ENCODE measurements around the gene SREBF2. TPM values are rescaled to one million over a fixed set of nuclear protein-coding genes. Genes with fewer than 3 reads are reported as not detected.
"Not testable (repeated sequence)": the region's sequence is repeated elsewhere in the genome, so short reads cannot be mapped to it uniquely, and the experiment has no call there.

Gene SREBF2
- total RNA-seq, 1 donor from 2014 or later: 165 TPM

DNA sequence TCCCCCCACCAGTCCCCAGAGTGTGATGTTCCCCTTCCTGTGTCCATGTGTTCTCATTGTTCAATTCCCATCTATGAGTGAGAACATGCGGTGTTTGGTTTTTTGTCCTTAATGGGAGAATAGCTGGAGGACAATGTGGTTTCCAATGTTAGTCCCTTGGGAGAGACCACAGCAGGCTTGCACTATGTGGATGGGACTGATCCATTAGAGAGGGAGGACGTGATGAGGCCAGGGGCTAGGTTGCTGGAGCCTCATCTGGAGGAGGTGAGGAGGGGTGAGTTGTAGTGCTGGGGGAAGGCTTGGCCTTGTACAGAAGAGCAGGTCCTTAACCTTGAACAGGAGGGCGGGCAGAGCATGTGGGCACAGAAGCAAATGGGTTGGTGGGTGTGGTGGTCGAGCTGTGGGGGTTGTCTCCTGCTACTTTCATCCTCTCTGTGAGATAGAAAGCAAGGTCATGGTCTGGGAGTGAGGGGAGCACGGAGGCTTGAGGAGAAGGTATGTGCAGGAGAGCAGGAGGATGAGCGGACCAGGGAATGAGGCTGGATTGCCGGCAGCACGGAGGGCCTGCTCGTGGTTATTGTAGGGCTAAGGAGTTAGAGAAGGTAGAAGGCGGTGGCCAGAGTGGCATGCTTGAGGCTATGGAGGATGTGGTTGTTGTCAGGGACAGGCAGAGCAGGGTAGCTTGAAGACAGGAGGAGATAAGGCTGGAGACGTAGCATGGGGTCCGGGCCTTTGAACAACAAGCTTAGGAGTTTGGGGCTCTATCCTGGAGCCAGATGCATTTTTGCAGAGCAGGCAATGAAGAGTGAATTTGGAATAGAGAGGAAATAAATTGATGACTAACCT is 11.2 kb upstream of the SREBF2 start:
- DNase-seq (ENCODE audit: low spot score): no peak

DNA sequence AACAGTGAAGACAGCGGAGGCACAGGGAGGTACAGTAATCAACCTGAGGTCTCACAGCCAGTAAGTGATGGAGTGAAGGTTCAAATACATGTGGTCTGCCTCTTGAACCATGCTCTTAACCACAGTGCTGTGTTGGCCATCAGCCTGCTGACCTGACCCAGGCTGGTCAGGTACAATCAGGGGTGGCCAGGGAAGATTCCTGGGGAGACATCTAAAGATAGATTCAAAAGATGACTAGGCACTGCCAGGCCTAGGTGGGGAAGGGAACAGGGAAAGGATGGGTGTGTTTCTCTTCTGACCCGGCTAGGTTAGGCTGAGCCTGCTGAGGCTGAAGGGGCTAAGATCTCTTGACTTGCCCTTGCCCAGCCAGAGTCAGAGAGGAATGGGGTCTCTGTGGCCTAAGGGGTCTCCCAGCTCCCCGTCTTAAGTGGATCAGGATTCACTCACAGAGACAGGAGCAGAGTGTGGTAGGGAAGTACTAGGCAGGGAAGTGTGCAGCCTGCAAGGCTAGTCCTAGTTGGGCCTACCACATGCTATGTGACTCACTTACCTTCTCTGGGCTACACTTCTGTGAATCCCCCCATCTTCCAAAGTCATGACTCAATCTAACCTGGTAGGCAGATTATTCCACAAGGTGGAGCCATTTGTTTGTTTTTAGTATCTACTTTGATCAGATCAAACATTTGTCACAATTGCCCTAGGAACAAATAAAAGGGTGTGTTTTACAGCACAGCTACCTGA is 10.4 kb upstream of the SREBF2 start:
- DNase-seq (ENCODE audit: low spot score): no peak

DNA sequence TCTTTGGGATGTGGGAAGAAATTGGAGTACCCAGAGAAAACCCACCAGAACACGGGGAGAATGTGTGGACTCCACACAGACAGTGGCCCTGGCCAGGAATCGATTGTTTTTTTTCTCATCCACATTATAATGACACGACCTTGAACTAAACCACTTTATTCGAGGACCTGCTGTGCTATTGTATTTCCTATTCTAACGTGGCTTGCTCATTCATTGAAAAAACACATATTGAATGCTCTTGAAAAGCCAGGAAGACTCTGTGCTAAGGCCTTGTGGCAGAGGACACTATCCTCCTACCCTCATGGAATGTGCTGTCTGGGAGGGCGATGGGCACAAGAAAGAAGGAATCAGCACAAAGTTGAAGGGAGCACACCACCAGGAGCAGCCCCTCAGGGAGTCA is 9.1 kb upstream of the SREBF2 start:
- no peak for DNase-seq (ENCODE audit: low spot score)

DNA sequence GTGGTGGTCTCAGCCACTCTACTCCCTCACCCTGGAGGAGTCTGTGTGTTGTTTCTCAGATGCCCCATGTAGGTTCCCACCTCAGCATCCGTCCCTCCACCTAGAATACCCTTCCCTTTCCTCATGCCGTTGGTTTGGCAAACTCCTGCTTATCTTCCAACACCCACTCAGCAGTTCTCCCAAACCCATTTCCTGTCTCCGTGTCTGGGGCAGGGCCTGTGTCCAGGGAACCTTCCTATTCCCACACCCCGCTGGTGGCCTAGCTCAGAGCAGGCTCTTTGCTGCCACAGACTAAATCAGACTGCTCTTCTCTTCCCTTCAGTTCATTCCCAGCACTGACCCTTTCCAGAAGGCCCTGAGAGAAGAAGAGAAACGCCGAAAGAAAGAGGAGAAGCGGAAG is 7.5 kb upstream of the SREBF2 start:
- no peak for DNase-seq (ENCODE audit: low spot score)

DNA sequence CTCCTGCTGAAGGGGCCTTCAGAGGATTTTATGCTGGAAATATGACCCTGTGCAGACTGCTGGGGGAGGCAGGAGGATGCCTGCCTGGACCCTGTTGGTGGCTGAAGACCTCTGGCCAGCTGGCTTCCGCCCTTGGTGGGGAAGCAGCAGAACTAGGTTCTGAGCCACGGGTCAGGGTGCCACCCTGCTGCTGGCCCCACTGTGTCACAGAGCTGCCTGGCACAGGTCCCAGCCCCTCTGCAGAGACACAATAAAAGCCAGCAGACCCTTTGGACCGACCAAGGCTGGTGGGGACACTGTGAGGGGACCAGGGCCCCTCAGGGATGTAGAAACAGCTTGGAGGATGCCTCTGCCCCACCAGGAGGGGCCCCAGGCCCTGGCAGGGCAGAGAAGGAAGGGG is 6.9 kb upstream of the SREBF2 start:
- DNase-seq (ENCODE audit: low spot score): no peak

DNA sequence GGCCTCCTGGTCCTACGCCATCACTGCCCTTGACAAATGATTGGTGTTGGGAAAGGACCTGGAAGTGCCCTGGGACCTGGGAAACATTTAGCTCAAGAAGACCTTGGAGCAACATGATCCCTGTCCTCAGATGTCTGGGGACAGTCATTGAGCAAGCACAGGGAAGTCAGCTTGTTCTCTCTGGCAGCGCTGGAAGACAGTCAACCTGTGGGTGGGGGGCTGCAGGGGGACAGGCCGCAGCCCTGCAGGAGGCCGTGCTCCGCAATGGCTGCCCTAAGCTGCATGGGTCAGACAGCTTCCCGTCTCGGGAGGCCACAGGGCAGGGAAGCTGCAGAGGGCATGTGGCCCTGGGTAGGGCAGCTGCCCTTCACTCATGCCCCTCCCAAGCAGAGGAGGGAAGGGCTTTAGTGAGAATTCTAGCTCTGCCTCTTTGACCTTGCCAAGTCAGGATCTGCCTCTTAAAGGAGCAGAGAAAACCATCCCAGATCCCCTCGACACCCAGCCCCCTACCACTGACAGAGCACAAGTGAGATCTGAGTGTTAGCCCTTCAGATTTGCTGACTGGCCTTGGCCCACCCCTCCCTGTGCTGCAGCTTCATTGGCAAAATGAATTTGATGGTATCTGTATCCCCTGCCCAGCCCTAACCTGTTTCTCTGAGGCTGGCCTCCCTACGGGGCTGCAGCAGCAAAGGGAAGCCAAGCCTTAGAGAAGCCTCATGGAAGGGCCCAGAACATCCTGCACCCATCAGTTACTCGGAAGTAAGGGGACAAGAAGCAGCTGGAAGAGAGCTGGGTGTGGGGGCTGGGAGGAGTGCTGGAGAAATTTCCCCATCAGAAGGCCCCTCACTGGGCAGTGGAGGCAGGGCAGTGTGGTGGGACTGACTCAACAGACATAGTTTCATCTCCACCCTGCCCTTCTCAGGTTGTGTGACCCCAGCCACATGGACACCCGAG is 6.2 kb upstream of the SREBF2 start:
- DNase-seq (ENCODE audit: low spot score): no peak

DNA sequence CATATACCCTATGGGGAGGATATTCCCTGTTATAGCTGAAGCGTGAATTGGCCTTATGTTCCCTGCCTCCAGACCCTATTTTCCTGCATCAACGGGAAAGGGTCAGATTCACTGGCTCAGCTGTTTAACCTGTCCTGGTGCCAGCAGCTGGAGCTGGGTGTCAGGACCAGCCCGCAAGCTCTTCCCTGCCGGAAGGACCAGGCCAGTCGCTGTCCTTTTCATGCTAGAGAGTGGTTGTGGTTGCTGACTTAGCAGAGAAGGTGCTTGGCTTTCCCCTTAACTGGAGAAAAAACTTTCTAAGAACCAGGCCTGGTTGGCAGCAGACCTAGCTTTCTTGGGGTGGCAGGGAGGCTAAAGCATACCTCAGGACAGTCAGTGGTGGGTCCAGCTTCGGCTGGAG is 5.2 kb upstream of the SREBF2 start:
- no peak for DNase-seq (ENCODE audit: low spot score)

DNA sequence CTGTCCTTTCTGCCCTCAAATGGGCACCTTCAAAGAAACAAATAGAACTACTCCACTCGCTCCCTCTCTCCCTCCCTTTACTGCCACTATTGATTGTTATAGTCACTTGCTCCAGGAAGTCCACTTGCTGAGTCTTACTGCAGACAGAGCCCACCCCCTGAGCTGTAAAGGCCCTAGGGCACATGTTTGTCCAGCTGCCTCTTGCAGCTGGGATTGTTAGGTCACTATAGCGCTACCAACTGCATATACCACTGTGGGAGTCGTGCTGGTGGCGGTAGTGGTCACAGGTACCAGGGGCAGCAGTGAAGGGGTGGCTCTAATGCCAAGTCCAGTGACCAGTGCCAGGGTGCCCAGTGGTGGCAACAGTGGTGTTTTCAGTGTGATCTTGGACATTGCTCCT is 4.4 kb upstream of the SREBF2 start:
- DNase-seq (ENCODE audit: low spot score): no peak

DNA sequence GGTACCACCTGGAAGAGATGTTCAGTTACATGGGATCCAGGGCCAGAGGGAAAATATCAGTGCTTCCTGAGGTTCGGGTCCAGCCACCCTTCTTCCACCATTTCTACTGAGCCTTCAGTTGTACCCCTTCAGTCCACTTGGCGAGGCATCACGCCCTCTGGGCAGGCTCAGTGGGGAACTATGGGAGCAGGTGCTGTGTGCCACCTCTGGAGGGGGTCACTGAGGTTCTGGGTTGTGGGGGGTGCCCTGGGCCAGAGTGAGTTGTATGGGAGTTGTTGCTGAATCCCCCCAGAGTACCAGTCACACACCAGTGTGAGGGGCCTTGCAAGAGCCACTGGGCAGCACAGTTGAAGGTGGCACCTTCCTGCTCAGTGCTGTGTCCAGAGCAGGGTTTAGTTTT is 2.7 kb upstream of the SREBF2 start:
- DNase-seq (ENCODE audit: low spot score): no peak

DNA sequence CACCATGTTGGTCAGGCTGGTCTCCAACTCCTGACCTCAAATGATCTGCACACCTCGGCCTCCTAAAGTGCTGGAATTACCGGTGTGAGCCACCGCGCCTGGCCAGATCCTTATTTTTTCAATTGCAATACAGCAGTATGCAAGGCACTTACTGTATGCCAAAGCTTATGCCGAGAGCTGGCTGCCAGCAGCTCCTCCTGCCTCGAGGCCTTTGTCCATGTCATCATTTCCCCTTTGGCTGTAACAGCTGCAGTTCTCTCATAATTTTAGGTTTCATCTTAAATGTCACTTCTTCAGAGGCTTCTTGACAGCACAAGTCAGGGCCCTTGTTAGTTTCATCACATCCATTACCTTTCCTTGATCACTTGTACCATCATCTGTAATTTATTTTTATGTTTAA is 1.5 kb upstream of the SREBF2 start:
- DNase-seq (ENCODE audit: low spot score): no peak

DNA sequence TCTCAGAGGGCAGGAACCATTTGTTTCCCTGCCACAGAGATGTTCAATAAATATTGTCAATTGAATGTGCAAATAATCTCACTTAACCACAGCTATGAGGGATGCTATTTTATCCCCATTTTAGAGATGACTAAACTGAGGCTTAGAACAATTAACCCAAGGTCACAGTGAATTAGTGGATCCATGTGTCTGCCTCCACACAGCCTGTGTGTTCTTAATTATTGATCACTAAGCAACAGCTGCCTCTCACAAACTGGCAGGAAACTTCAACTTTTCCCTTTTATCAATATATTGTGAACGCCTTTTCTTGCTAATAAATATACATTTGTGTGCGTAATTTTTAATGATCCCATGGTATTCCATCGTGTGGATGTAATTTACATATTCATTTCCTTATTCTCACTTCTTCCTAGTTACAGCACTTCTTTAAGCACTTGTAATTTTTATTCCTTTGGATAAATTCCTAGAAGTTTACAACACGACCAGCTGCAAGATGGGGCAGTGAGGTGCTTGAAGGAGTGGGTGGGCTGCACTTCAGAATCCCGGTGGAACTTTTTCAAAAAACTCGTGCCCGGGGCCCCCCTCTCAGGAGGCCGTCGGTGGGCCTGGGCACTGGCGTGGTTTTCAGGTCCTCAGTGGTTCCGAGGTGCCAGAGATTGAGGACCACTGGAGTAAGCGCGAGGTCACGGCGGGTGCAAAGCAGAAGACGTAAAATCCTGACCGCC is 915 bp upstream of the SREBF2 start:
- no peak for DNase-seq (ENCODE audit: low spot score)

DNA sequence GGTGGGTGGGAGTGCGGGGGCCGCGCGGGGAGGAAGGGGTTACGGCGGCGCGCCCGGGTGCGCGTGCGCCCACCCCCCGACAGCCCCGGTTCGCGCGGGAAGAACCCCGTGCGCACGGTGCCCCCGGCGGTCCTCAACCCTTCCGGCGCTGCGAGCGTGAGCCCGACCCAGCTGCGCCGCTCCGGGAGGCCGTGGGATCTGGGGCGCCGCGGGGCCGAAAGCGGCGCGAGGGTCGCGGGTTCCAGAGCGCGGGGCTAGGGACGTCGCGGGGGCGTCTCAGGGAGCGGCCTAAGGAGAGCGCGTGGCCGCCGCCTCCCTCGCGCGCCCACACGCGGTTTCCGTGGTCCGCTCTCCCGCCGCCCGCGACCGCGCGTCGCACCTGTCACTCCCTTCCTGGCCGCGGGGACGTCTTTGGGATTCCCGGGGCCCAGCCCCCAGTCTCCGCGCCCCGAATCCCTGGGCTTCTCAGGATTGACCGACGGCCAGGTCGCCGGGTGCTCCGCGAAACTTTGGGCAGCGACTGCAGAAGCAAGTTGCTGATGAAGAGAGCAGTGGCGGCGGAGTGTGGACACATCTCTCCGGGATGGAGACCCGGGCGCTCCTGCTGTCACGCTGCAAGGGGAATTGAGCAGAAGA is 582 bp downstream of the SREBF2 start:
- DNase-seq (ENCODE audit: low spot score): peak; percentile 58

DNA sequence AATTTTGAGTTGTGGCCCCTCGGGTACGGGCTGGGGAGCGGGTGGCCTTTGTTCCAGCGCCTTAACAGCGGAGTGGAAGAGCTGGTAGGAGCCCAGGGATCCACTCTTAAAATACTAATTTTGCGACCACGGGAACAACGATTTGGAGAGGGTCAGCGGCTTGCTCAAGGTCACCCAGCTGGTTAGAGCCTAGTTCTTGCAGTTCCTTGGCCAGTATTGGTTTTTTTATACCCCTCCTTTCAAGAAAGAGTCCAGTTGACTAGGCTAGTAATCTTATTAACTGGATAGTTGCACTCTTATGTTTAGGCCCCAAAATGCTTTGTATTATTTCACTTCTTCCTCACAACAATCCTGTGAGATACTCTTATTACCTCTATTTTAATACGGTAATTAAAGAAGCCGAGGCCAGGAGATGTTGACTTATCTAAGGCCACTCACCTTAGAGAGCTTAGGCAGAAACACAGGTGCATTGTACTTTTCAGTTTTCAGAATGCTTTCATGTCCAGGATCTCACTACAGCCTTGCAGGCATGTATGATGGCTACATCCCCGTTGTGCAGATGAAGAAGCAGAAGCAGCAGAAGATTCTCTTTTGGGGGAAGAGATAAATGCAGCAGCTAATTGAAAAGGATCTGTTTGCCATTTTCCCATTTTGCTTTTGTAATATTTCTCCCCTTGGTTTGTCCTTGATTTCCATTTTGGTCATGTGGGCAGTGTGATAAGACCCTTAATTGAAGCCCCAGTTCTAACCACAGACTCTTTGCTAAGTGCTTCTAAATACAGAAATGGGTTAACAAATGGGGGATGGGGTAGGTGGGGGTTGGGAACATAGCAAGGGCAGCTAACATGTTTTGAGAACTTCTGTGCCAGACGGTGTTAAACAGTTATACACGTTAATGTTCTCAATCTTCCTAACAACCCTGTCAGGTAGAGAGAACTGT is 1.4 kb downstream of the SREBF2 start:
- no peak for DNase-seq (ENCODE audit: low spot score)

DNA sequence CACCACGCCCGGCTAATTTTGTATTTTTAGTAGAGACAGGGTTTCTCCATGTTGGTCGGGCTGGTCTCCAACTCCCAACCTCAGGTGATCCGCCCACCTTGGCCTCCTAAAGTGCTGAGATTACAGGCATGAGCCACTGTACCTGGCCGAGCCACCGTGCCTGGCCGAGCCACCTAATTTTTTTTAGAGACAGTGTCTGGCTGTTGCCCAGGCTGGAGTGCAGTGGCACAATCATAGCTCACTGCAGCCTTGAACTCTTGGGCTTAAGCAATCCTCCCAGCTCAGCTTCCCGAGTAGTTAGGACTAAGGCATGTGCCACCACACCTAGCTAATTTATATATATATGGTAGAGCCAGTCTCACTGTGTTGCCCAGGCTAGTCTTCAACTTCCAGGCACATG is 2.6 kb downstream of the SREBF2 start:
- not testable (repeated sequence) for DNase-seq (ENCODE audit: low spot score)

DNA sequence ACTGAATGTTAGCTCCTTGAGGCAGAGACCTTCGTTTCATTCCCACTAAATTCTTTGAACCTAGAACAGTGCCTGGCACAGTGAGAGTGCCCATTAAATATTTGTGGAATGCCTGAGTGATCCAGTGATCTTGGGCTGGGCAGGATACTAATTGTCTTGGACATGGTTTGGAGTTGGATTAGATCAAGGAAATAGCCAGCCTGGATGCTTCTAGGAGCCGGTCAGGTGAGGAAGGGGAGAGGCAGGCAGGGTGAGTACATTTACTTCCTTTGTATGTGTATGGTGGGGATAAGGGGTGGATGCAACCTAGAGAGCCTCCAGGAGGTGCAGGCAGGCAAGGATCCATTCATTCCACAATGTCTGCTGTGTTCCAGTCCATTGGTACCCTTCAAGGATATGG is 3.6 kb downstream of the SREBF2 start:
- DNase-seq (ENCODE audit: low spot score): no peak

DNA sequence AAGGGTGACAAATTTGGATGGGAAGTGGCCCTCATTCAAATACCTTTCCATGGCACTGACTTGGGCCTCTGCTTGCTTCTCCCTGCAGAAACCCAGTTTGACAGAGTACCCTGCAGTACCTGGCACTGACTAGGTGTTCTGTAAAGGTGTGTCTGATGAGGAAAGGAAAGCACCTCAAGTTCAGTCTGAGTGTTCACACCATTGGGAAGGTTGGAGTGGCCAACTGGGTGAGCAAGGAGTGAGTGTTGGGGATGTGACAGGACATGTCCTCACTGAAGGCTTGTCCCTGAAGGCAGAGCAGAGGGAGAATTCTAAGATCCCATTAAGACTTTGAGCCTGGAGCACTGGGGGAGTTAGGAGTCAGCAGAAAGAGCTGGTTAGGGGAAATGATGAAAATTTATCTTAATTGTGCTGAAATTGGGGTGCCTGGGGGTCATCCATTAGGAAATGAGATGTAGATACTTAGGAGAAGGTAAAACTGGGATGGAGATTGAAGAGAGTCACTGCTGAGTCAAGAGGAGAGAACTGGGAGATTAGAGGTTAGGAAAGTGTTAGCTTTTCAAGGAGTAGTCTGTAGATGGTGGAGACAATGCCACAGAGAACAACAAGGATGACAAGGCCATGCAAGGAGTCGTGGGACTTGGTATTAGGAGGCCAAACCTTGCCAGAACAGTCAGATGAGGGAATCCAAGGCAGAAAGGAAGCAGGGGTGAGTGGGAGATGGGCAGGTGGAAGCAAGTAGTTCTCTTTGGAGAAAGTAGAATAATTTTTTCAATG is 6.1 kb downstream of the SREBF2 start:
- DNase-seq (ENCODE audit: low spot score): no peak

DNA sequence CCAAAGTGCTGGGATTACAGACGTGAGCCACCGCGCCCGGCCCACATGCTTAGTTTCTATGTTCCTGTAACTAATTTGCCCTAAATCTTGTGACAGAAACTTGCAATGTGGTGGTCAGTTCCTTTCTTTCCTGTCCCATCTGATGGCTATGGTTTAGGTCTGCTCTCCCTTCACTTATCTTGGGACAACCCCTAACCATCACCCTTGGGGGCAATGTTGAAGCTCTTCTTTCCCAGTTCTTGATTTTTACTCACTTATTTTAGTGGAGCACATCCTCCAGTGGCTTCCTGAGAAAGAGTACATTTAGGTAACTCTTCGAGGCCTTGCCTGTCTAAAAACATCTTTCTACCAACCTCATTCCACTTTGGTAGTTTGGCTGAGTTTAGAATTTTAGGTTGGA is 7.3 kb downstream of the SREBF2 start:
- DNase-seq (ENCODE audit: low spot score): no peak

DNA sequence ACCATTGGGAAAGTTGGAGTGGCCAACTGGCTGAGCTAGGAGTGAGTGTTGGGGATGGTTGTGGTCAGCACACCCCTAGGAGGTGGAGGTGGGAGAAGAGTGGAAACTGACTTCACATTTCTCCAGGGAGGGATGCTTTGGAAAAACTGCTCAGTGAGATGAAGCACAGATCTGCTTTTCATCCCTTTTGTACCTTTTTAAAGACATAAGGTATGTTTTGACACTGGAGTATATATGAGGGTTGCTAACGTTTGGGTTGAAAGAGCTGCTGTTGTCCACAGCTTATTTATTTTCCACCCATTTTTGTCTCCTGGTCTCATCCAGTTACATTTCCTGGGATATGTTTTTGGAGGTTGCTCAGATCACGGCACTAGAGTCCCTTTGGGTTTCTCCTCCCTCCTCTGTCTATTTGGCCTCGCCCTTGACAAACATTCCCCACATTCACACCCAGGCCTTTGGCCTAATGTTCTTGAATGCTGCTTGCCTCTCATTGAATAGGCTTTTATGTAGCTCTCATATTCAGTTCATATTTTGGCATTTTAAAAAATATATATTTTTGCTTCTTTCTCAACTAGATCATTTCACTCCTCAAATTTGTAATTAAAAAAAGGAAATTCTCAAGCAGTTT is 8.3 kb downstream of the SREBF2 start:
- no peak for DNase-seq (ENCODE audit: low spot score)

Data from ureter (tissue), 1 donor.